Fibroblast of mammary gland (primary cell): ENCODE data around the gene BCL11A.

Experiments used
- DNase-seq: peaks from one replicate; pipeline ENCODE4 v3.0.0-alpha.2; 2010; ENCODE audit warnings: low read depth
- H3K4me3 ChIP-seq: 2 replicates; pipeline ENCODE4 v1.5.1; 2011; ENCODE audit warnings: low read depth, mild to moderate bottlenecking, low read length, moderate library complexity; ENCODE audit not compliant: control insufficient read depth
- TF ChIP-seq, protein P1 (sequence below): conservative IDR thresholded peaks from 2 replicates; pipeline ENCODE4 v1.5.1; 2011; ENCODE audit warnings: low read depth, low read length, inconsistent platforms; ENCODE audit not compliant: control insufficient read depth, insufficient read depth

BCL11A gene

GRCh38 chr2:60468382-60469085 is 84.9 kb downstream of the BCL11A start:
- TF ChIP-seq, protein P1, sequence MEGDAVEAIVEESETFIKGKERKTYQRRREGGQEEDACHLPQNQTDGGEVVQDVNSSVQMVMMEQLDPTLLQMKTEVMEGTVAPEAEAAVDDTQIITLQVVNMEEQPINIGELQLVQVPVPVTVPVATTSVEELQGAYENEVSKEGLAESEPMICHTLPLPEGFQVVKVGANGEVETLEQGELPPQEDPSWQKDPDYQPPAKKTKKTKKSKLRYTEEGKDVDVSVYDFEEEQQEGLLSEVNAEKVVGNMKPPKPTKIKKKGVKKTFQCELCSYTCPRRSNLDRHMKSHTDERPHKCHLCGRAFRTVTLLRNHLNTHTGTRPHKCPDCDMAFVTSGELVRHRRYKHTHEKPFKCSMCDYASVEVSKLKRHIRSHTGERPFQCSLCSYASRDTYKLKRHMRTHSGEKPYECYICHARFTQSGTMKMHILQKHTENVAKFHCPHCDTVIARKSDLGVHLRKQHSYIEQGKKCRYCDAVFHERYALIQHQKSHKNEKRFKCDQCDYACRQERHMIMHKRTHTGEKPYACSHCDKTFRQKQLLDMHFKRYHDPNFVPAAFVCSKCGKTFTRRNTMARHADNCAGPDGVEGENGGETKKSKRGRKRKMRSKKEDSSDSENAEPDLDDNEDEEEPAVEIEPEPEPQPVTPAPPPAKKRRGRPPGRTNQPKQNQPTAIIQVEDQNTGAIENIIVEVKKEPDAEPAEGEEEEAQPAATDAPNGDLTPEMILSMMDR, result no peak
- DNase-seq, result peak; percentile 15
- no peak overlapping the region for H3K4me3 ChIP-seq

DNA sequence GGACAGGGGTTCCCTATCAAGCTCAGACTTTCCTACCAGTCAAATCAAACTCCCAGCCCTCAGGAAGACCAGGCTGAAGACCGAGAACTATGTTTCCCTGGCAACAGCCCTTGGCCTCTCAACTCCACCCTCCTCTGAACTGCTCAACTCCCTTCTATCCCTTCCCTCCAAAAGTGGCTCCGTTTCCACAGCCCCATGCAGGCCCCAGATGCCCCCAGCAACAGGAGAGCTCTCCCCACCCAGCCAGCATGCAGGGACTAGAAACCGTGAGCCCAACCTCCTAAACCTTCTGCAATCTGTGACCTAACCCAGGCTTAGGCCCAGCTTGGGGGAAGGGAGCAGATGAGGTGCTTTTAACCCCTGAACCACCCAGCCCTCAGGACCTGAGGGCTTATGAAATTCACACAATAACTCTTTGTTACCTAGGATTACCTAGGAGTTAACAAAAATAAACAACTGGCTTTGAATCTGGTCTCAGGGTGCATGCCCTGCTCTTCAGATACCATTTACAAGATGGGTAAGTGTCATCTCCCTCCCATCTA is 87.2 kb downstream of the BCL11A start:
- TF ChIP-seq, protein P1, result no peak
- DNase-seq, result no peak
- H3K4me3 ChIP-seq, result no peak overlapping the region

- TF ChIP-seq, protein P1, result no peak
- no peak for DNase-seq
Measured at GRCh38 chr2:60465736-60466135, 87.7 kb downstream of the BCL11A start.

GRCh38 chr2:60463249-60463648 is 90.2 kb downstream of the BCL11A start:
- no peak for DNase-seq

More at GRCh38 chr2:60465736-60466135, 87.7 kb downstream of the BCL11A start:
- H3K4me3 ChIP-seq, result no peak overlapping the region

GRCh38 chr2:60461421-60462108 is 91.9 kb downstream of the BCL11A start:
- TF ChIP-seq, protein P1, result no peak
- no peak for DNase-seq
- H3K4me3 ChIP-seq, result no peak overlapping the region

More at GRCh38 chr2:60463249-60463648, 90.2 kb downstream of the BCL11A start:
- TF ChIP-seq, protein P1, result no peak
- H3K4me3 ChIP-seq, result no peak overlapping the region

DNA sequence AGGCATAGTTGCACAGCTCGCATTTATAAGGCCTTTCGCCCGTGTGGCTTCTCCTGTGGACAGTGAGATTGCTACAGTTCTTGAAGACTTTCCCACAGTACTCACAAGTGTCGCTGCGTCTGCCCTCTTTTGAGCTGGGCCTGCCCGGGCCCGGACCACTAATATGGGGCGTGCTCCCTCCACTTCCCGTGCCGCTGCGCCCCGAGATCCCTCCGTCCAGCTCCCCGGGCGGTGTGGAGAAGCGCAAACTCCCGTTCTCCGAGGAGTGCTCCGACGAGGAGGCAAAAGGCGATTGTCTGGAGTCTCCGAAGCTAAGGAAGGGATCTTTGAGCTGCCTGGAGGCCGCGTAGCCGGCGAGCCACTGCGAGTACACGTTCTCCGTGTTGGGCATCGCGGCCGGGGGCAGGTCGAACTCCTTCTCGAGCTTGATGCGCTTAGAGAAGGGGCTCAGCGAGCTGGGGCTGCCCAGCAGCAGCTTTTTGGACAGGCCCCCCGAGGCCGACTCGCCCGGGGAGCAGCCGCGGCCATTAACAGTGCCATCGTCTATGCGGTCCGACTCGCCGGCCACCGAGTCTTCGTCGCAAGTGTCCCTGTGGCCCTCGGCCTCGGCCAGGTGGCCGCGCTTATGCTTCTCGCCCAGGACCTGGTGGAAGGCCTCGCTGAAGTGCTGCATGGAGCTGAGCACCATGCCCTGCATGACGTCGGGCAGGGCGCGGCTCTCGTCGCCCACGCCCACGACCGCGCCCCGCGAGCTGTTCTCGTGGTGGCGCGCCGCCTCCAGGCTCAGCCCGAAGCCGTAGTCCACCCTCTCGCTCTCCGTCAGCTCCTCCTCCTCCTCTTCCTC is 92.7 kb downstream of the BCL11A start:
- H3K4me3 ChIP-seq, result no peak overlapping the region
- TF ChIP-seq, protein P1, result no peak

More for the DNA sequence above, 92.7 kb downstream of the BCL11A start:
- DNase-seq, result no peak
